Activated B cell treated with CpG ODN at 0.5 μM for 24 hours (primary cell): ENCODE measurements around the gene TPM1. TPM values are rescaled to one million over a fixed set of nuclear protein-coding genes. Genes with fewer than 3 reads are reported as not detected.

Source experiments
- ATAC-seq: fragments of 200-7000 bp; cut with Tn5 transposase; one replicate; pipeline ENCODE4 v1.10.0; 2021; ENCODE audit warnings: low read depth, mild to moderate bottlenecking, moderate library complexity
- CTCF ChIA-PET: fragments of 350-600 bp; sonication (Branson Sonifier 250); formaldehyde crosslinking; loops from one replicate; lab custom pipeline; 2021; ENCODE audit warnings: antibody characterized with exemption; lab: Charles Lee
- POLR2A ChIA-PET: fragments of 350-600 bp; sonication (Branson Sonifier 250); formaldehyde crosslinking; loops from one replicate; lab custom pipeline; 2021; ENCODE audit warnings: antibody characterized with exemption; lab: Charles Lee
- DNase-seq: peaks from one replicate; pipeline ENCODE4 v3.0.0; 2022
- H3K27ac Mint-ChIP-seq: one replicate; pipeline ENCODE4 v1.8.0; 2020; ENCODE audit warnings: mixed read lengths
- H3K27me3 Mint-ChIP-seq: one replicate; pipeline ENCODE4 v1.8.0; 2021; ENCODE audit warnings: mixed read lengths
- H3K36me3 Mint-ChIP-seq: one replicate; pipeline ENCODE4 v1.8.0; 2021; ENCODE audit warnings: low read depth, mixed read lengths
- H3K4me1 Mint-ChIP-seq: one replicate; pipeline ENCODE4 v1.8.0; 2021; ENCODE audit warnings: mixed read lengths
- H3K4me3 Mint-ChIP-seq: one replicate; pipeline ENCODE4 v1.8.0; 2020; ENCODE audit warnings: mild to moderate bottlenecking, mixed read lengths
- H3K9me3 Mint-ChIP-seq: one replicate; pipeline ENCODE4 v1.8.0; 2020; ENCODE audit warnings: mixed read lengths
- CTCF ChIP-seq: fragments of 200-600 bp; IDR thresholded peaks from one replicate; pipeline ENCODE4 v1.8.0; 2022; ENCODE audit warnings: antibody characterized with exemption, mild to moderate bottlenecking
- intact Hi-C: fragments of 100-400 bp; cut with micrococcal nuclease; formaldehyde crosslinking; loops from one replicate; pipeline ENCODE4 v1.15.1; 2024
- total RNA-seq: library from RNA; stranded (reverse); gene quantifications from 2 replicates; pipeline ENCODE4 v1.2.3, GENCODE V29; 2022

Gene TPM1
- total RNA-seq, 1 donor from 2014 or later, result 7.8 TPM

- peaks cover 9% of the 10 kb centered on the region for H3K4me1 Mint-ChIP-seq
- H3K9me3 Mint-ChIP-seq, result no peaks in the 10 kb centered on the region
- intact Hi-C loops, result no loop called here
- H3K4me3 Mint-ChIP-seq, result peak overlapping the region; percentile 20
- ATAC-seq (no peak), DNase-seq (no peak)
- peaks cover 44% of the 10 kb centered on the region for H3K27me3 Mint-ChIP-seq
- no peak overlapping the region for H3K27ac Mint-ChIP-seq
- POLR2A ChIA-PET, result no interaction called here
- no peak for TF ChIP-seq CTCF
- CTCF ChIA-PET, result no interaction called here
- H3K36me3 Mint-ChIP-seq, result no peaks in the 10 kb centered on the region
These were observed 1.1 kb upstream of the TPM1 start for GRCh38 chr15:63041402-63041973.

GRCh38 chr15:63042877-63043334 lies 359 bp downstream of the TPM1 start:
- ATAC-seq, result peak; percentile 6
- Mint-ChIP-seq H3K9me3 (no peaks in the 10 kb centered on the region), H3K27me3 (peaks cover 49% of the 10 kb centered on the region), H3K27ac (no peak overlapping the region), H3K4me3 (peak overlapping the region; percentile 67), H3K36me3 (no peaks in the 10 kb centered on the region), H3K4me1 (peaks cover 18% of the 10 kb centered on the region)
- intact Hi-C loops, result no loop called here
- no peak for TF ChIP-seq CTCF
- DNase-seq, result no peak
- ChIA-PET CTCF (no interaction called here), POLR2A (no interaction called here)

GRCh38 chr15:63043335-63044076 lies 959 bp downstream of the TPM1 start:
- Mint-ChIP-seq H3K9me3 (no peaks in the 10 kb centered on the region), H3K27ac (no peak overlapping the region), H3K4me3 (peak overlapping the region; percentile 67), H3K4me1 (peaks cover 18% of the 10 kb centered on the region), H3K27me3 (peaks cover 49% of the 10 kb centered on the region), H3K36me3 (no peaks in the 10 kb centered on the region)
- ATAC-seq, result peak; percentile 23
- TF ChIP-seq CTCF, result no peak
- CTCF ChIA-PET, result no interaction called here
- POLR2A ChIA-PET, result no interaction called here
- intact Hi-C loops, result no loop called here
- peak; percentile 40 for DNase-seq

GRCh38 chr15:63044077-63044644 lies 1.6 kb downstream of the TPM1 start:
- Mint-ChIP-seq H3K27me3 (peaks cover 49% of the 10 kb centered on the region), H3K4me1 (peaks cover 23% of the 10 kb centered on the region), H3K4me3 (peak overlapping the region; percentile 67), H3K9me3 (no peaks in the 10 kb centered on the region), H3K27ac (no peak overlapping the region), H3K36me3 (peaks cover 2% of the 10 kb centered on the region)
- no peak for DNase-seq
- intact Hi-C loops, result no loop called here
- ATAC-seq, result no peak
- no peak for TF ChIP-seq CTCF
- CTCF ChIA-PET, result no interaction called here
- POLR2A ChIA-PET, result no interaction called here
